Erythroblast (primary cell): Measurements from ENCODE around the gene TPSG1.
"Not testable (repeated sequence)": the region's sequence is repeated elsewhere in the genome, so short reads cannot be mapped to it uniquely, and the experiment has no call there.

Source experiments
- GATA1 ChIP-seq: IDR thresholded peaks from 2 replicates; pipeline ENCODE4 v1.6.1; 2011; ENCODE audit warnings: low read depth, mild to moderate bottlenecking, control low read depth, low read length, moderate library complexity
- POLR2A ChIP-seq: IDR thresholded peaks from 2 replicates; pipeline ENCODE4 v1.6.1; 2011; ENCODE audit warnings: mild to moderate bottlenecking, low read length

DNA sequence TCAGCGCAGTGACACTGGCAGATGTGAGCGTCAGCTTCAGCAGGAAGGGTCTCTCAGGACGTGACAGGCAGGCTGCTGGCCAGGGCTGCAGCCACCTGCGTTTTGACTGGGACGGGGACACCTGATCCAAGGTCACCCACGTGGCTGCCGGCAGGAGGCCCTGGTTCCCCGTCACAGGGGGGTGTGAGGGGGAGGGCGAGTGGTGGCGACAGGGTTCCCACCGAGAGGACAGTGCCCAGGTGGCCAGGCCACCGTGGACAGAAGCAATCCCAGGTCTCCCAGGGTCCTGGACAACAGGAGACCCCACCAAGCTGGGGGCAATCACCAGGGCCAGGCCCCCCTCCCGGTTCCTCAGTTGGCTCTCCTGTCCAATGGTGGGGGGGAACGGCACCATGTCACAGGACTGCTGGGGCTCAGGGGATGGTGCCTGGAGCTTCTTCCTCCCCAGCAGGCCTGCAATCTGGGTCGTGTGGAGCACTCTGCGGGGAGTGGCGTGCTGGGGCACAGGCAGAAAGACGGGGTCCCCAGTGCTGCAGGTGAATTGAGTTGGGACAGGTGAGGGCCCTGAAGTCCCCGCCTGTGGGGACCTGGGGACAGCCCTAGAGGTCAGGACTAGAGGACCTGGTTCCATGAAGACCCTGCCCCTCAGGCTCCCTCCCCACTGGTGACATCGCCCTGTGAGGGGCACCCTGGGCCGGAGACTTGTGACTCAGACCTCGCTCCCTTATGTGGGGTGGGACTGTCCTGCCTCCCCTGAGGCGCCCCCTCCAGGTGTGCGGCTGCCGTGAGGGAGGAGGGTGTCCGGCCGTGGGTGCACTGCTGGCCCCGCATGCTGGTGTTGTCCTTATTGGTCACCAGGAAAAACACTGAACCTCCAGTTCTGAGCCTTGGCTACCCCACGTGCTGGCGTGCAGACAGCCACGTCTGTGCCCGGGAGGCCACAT is 19.1 kb upstream of the TPSG1 start:
- TF ChIP-seq POLR2A, GATA1: not testable (repeated sequence)
